IMR-90 (cell line): Measurements from ENCODE around the gene KLF13. TPM values are rescaled to one million over a fixed set of nuclear protein-coding genes. Genes with fewer than 3 reads are reported as not detected.

Experiments used
- ATAC-seq: fragments of 200-7000 bp; cut with Tn5 transposase; 2 replicates; pipeline ENCODE4 v1.9.1; 2020; ENCODE audit warnings: low read depth, mild to moderate bottlenecking, moderate library complexity
- BruUV-seq: library from RNA; stranded (reverse); fragments of 400-500 nt; replicated peaks from 2 replicates; lab custom pipeline; 2021; lab: Mats Ljungman, UMichigan
- CTCF ChIA-PET: fragments of 300-600 bp; formaldehyde crosslinking; extraction: SDS; loops from one replicate; lab custom pipeline; 2021; ENCODE audit warnings: antibody characterized with exemption; lab: Yijun Ruan, JAX
- POLR2A ChIA-PET: fragments of 300-600 bp; sonication (Branson Sonifier 250); formaldehyde crosslinking; loops from one replicate; lab custom pipeline; 2022; ENCODE audit warnings: antibody characterized with exemption; ENCODE audit not compliant: unreplicated experiment; lab: Charles Lee
- DNase-seq: peaks from one replicate; pipeline ENCODE4 v3.0.0; 2013
- H2AFZ ChIP-seq: replicated peaks from 2 replicates; pipeline ENCODE3; 2013; ENCODE audit warnings: low read length, mild to moderate bottlenecking; ENCODE audit not compliant: poor library complexity
- H2AK5ac ChIP-seq: 2 replicates; pipeline ENCODE4 v1.6.1; 2013; ENCODE audit warnings: low read depth, low read length, inconsistent platforms
- H2AK9ac ChIP-seq: replicated peaks from 2 replicates; pipeline ENCODE3; 2013; ENCODE audit warnings: mild to moderate bottlenecking, low read depth, low read length, moderate library complexity; ENCODE audit not compliant: poor library complexity
- H2BK120ac ChIP-seq: 2 replicates; pipeline ENCODE4 v1.6.1; 2013; ENCODE audit warnings: low read depth, low read length, inconsistent platforms
- H2BK15ac ChIP-seq: 3 replicates; pipeline ENCODE4 v1.6.1; 2013; ENCODE audit warnings: low read depth, low read length, inconsistent platforms
- H2BK20ac ChIP-seq: 2 replicates; pipeline ENCODE4 v1.6.1; 2013; ENCODE audit warnings: low read depth, mild to moderate bottlenecking, inconsistent platforms, low read length, moderate library complexity
- H2BK5ac ChIP-seq: 2 replicates; pipeline ENCODE4 v1.6.1; 2013; ENCODE audit warnings: mild to moderate bottlenecking, low read depth, low read length, inconsistent platforms; ENCODE audit not compliant: poor library complexity, severe bottlenecking
- H3K14ac ChIP-seq: replicated peaks from 2 replicates; pipeline ENCODE4 v1.6.1; 2013; ENCODE audit warnings: low read depth, low read length, inconsistent platforms
- H3K18ac ChIP-seq: 2 replicates; pipeline ENCODE4 v1.6.1; 2013; ENCODE audit warnings: low read depth, low read length, control low read depth
- H3K23ac ChIP-seq: 2 replicates; pipeline ENCODE4 v1.6.1; 2013; ENCODE audit warnings: low read depth, low read length, inconsistent platforms
- H3K27ac ChIP-seq: 2 replicates; pipeline ENCODE4 v1.5.1; 2013; ENCODE audit warnings: mild to moderate bottlenecking, control low read depth, low read length; ENCODE audit not compliant: insufficient read depth
- H3K27me3 ChIP-seq: 2 replicates; pipeline ENCODE4 v1.6.1; 2013; ENCODE audit warnings: low read length; ENCODE audit not compliant: control insufficient read depth, insufficient read depth
- H3K36me3 ChIP-seq: 2 replicates; pipeline ENCODE4 v1.6.1; 2013; ENCODE audit warnings: low read length, mixed read lengths; ENCODE audit not compliant: control insufficient read depth, insufficient read depth
- H3K4ac ChIP-seq: 2 replicates; pipeline ENCODE4 v1.6.1; 2013; ENCODE audit warnings: low read depth, low read length, inconsistent platforms
- H3K4me1 ChIP-seq: 2 replicates; pipeline ENCODE4 v1.6.1; 2013; ENCODE audit warnings: low read length, mixed read lengths; ENCODE audit not compliant: control insufficient read depth, insufficient read depth
- H3K4me2 ChIP-seq: 2 replicates; pipeline ENCODE4 v1.6.1; 2013; ENCODE audit warnings: low read depth, mild to moderate bottlenecking, control low read depth, low read length, moderate library complexity
- H3K4me3 ChIP-seq: 2 replicates; pipeline ENCODE4 v1.5.1; 2013; ENCODE audit warnings: low read depth, mild to moderate bottlenecking, control low read depth, low read length, moderate library complexity; ENCODE audit not compliant: insufficient read depth
- H3K56ac ChIP-seq: 2 replicates; pipeline ENCODE4 v1.6.1; 2013; ENCODE audit warnings: low read length, inconsistent platforms; ENCODE audit not compliant: insufficient read depth; ENCODE audit errors: extremely low read depth
- H3K79me1 ChIP-seq, 2 experiments: 2 replicates each; pipeline ENCODE4 v1.6.1; 2013; ENCODE audit warnings: low read length in 2 of 2, inconsistent platforms in 1 of 2, low read depth in 1 of 2
- H3K9ac ChIP-seq: 2 replicates; pipeline ENCODE4 v1.6.1; 2013; ENCODE audit warnings: low read depth, low read length, control low read depth
- H3K9me1 ChIP-seq: 2 replicates; pipeline ENCODE4 v1.6.1; 2013; ENCODE audit warnings: low read length, inconsistent platforms; ENCODE audit not compliant: insufficient read depth
- H3K9me3 ChIP-seq: 2 replicates; pipeline ENCODE4 v1.6.1; 2013; ENCODE audit warnings: low read length; ENCODE audit not compliant: control insufficient read depth, insufficient read depth
- H4K20me1 ChIP-seq: 2 replicates; pipeline ENCODE4 v1.6.1; 2013; ENCODE audit warnings: low read length, inconsistent platforms; ENCODE audit not compliant: insufficient read depth
- H4K5ac ChIP-seq: 2 replicates; pipeline ENCODE4 v1.6.1; 2013; ENCODE audit warnings: mild to moderate bottlenecking, low read depth, low read length, control low read depth
- H4K8ac ChIP-seq, 2 experiments: 2 replicates each; pipeline ENCODE4 v1.6.1; 2013; ENCODE audit warnings: low read depth in 2 of 2, low read length in 2 of 2, control low read depth in 1 of 2, inconsistent platforms in 1 of 2
- H4K91ac ChIP-seq: 2 replicates; pipeline ENCODE4 v1.6.1; 2013; ENCODE audit warnings: low read depth, low read length, inconsistent platforms; ENCODE audit not compliant: insufficient read depth
- BHLHE40 ChIP-seq: fragments of 150-350 bp; IDR thresholded peaks from 2 replicates; pipeline ENCODE4 v1.6.1; 2016; ENCODE audit warnings: mild to moderate bottlenecking, low read depth, low read length
- MAZ ChIP-seq: IDR thresholded peaks from 2 replicates; pipeline ENCODE4 v1.6.1; 2012; ENCODE audit warnings: low read depth, mild to moderate bottlenecking, low read length, improper control_type of control experiment, moderate library complexity, borderline replicate concordance
- MXI1 ChIP-seq: IDR thresholded peaks from 2 replicates; pipeline ENCODE4 v1.6.1; 2012; ENCODE audit warnings: low read depth, mild to moderate bottlenecking, low read length, moderate library complexity, borderline replicate concordance
- NFE2L2 ChIP-seq: fragments of 150-350 bp; IDR thresholded peaks from 2 replicates; pipeline ENCODE4 v1.6.1; 2016; ENCODE audit warnings: low read depth, mild to moderate bottlenecking, low read length
- POLR2A ChIP-seq: IDR thresholded peaks from 2 replicates; pipeline ENCODE4 v1.6.1; 2012; ENCODE audit warnings: mild to moderate bottlenecking, low read depth, low read length
- RAD21 ChIP-seq: IDR thresholded peaks from 2 replicates; pipeline ENCODE4 v1.6.1; 2012; ENCODE audit warnings: low read length, improper control_type of control experiment
- RFX5 ChIP-seq: IDR thresholded peaks from 2 replicates; pipeline ENCODE4 v1.8.0; 2012; ENCODE audit warnings: low read depth, mild to moderate bottlenecking, low read length, moderate library complexity
- SMC3 ChIP-seq: fragments of 150-350 bp; IDR thresholded peaks from 2 replicates; pipeline ENCODE4 v1.6.1; 2016; ENCODE audit warnings: low read depth, mild to moderate bottlenecking, antibody characterized with exemption, low read length, moderate library complexity
- USF2 ChIP-seq: fragments of 150-350 bp; IDR thresholded peaks from 2 replicates; pipeline ENCODE4 v1.6.1; 2017; ENCODE audit warnings: mild to moderate bottlenecking, antibody characterized with exemption, low read length, low read depth
- WGBS, 2 experiments: methylation state at CpG; one replicate each; pipeline versions ENCODE4 v1.1.5 to v1.1.7; 2013; ENCODE audit warnings: missing lambda C conversion rate in 2 of 2; ENCODE audit not compliant: insufficient read length in 1 of 2; ENCODE audit errors: extremely low coverage in 2 of 2; 5-methylcytosine and 5-hydroxymethylcytosine counted together
- dilution Hi-C: fragments of 300-500 bp; cut with HindIII; formaldehyde crosslinking; loops from one replicate; pipeline ENCODE4 v1.14.3; 2018; ENCODE audit warnings: low sequenced_read_pairs; ENCODE audit not compliant: unreplicated experiment
- in situ Hi-C: fragments of 300-500 bp; cut with MboI; formaldehyde crosslinking; loops from 3 replicates; pipeline ENCODE4 v1.14.3; 2019; ENCODE audit warnings: low sequenced_read_pairs, inconsistent platforms, mixed read lengths
- intact Hi-C: fragments of 100-400 bp; cut with micrococcal nuclease; formaldehyde crosslinking; loops from 2 replicates; pipeline ENCODE4 v1.10.0; 2022
- polyA plus RNA-seq, 3 experiments: library from polyadenylated mRNA; depleted of rRNA; stranded (reverse); fragments of >200 nt; gene quantifications; 2 replicates each; pipeline ENCODE4 v1.2.3, GENCODE V29; 2012; ENCODE audit warnings: low replicate concordance in 1 of 3
- total RNA-seq: library from RNA; depleted of rRNA; stranded (reverse); fragments of >200 nt; gene quantifications from 2 replicates; pipeline ENCODE4 v1.2.3, GENCODE V29; 2012
- TF ChIP-seq, protein P1 (sequence below): conservative IDR thresholded peaks from 2 replicates; pipeline ENCODE4 v1.5.1; 2012; ENCODE audit warnings: mild to moderate bottlenecking, low read depth, low read length, improper control_type of control experiment
- TF ChIP-seq, protein P2 (sequence below): fragments of 150-350 bp; IDR thresholded peaks from 2 replicates; pipeline ENCODE4 v1.6.1; 2016; ENCODE audit warnings: low read depth, mild to moderate bottlenecking, low read length, moderate library complexity, borderline replicate concordance

Gene KLF13
- total and polyA plus RNA-seq, 2 of the 4 experiments (the other 2 are of a cell fraction): 9.5 to 10.6 TPM

- no TSS peak for BruUV-seq
- Histone ChIP-seq H2AFZ (no peak overlapping the region), H3K18ac (no peak overlapping the region), H4K20me1 (peaks cover 2% of the 10 kb centered on the region; the same call in 1 of the 2 replicates), H2BK5ac (no peak overlapping the region), H2AK5ac (no peak overlapping the region), H3K9me1 (peaks cover 7% of the 10 kb centered on the region; the same call in 1 of the 2 replicates), H2AK9ac (no peak overlapping the region), H3K56ac (no peak overlapping the region), H3K9ac (no peak overlapping the region), H4K91ac (no peak overlapping the region), H4K8ac (no peak overlapping the region), H2BK15ac (no peak overlapping the region), H3K27ac (no peak overlapping the region), H3K9me3 (peaks cover 4% of the 10 kb centered on the region), H3K4me1 (peaks cover 5% of the 10 kb centered on the region; the same call in 1 of the 2 replicates), H3K23ac (no peak overlapping the region), H3K4ac (no peak overlapping the region), H3K36me3 (no peaks in the 10 kb centered on the region), H3K14ac (no peak overlapping the region), H4K5ac (no peak overlapping the region), H2BK20ac (no peak overlapping the region), H2BK120ac (no peak overlapping the region), H3K4me2 (no peak overlapping the region), H3K4me3 (no peak overlapping the region), H3K79me1 (peaks cover 12 to 14% of the 10 kb centered on the region in 2 experiments), H3K27me3 (peaks cover 9% of the 10 kb centered on the region)
- TF ChIP-seq, protein P1, sequence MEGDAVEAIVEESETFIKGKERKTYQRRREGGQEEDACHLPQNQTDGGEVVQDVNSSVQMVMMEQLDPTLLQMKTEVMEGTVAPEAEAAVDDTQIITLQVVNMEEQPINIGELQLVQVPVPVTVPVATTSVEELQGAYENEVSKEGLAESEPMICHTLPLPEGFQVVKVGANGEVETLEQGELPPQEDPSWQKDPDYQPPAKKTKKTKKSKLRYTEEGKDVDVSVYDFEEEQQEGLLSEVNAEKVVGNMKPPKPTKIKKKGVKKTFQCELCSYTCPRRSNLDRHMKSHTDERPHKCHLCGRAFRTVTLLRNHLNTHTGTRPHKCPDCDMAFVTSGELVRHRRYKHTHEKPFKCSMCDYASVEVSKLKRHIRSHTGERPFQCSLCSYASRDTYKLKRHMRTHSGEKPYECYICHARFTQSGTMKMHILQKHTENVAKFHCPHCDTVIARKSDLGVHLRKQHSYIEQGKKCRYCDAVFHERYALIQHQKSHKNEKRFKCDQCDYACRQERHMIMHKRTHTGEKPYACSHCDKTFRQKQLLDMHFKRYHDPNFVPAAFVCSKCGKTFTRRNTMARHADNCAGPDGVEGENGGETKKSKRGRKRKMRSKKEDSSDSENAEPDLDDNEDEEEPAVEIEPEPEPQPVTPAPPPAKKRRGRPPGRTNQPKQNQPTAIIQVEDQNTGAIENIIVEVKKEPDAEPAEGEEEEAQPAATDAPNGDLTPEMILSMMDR: no peak
- TF ChIP-seq BHLHE40: no peak
- TF ChIP-seq, protein P2, sequence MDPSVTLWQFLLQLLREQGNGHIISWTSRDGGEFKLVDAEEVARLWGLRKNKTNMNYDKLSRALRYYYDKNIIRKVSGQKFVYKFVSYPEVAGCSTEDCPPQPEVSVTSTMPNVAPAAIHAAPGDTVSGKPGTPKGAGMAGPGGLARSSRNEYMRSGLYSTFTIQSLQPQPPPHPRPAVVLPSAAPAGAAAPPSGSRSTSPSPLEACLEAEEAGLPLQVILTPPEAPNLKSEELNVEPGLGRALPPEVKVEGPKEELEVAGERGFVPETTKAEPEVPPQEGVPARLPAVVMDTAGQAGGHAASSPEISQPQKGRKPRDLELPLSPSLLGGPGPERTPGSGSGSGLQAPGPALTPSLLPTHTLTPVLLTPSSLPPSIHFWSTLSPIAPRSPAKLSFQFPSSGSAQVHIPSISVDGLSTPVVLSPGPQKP: no peak
- TF ChIP-seq NFE2L2: no peak
- no peak for TF ChIP-seq MXI1
- no peak for TF ChIP-seq MAZ
- TF ChIP-seq SMC3: no peak
- no peak for TF ChIP-seq POLR2A
- TF ChIP-seq RAD21: no peak
- no peak for TF ChIP-seq USF2
- TF ChIP-seq RFX5: no peak
- whole genome bisulfite sequencing, 2 experiments: no CpG with 5 or more reads among the region's 3 CpGs
- intact Hi-C loops: loop anchor here (10.0 kb wide), 1 partner anchor 329 kb away; the partner anchor contains the start of gene MTMR10
- POLR2A ChIA-PET: no interaction called here
- DNase-seq (no peak), ATAC-seq (no peak)
- dilution Hi-C loops: no loop called here
- in situ Hi-C loops: loop anchor here (10.0 kb wide), 1 partner anchor 161 kb away; no protein-coding TSS in a partner anchor
- CTCF ChIA-PET: no interaction called here
These were observed 3.0 kb upstream of the KLF13 start for GRCh38 chr15:31323627-31324026.
